ENCODE measurements around the gene CCNL1. TPM values are rescaled to one million over a fixed set of nuclear protein-coding genes. Genes with fewer than 3 reads are reported as not detected.
A peak's percentile ranks its signal among the peaks of the same experiment; 100 is the strongest.

The CCNL1 gene
- total RNA-seq, 1 donor: 175 TPM

DNA sequence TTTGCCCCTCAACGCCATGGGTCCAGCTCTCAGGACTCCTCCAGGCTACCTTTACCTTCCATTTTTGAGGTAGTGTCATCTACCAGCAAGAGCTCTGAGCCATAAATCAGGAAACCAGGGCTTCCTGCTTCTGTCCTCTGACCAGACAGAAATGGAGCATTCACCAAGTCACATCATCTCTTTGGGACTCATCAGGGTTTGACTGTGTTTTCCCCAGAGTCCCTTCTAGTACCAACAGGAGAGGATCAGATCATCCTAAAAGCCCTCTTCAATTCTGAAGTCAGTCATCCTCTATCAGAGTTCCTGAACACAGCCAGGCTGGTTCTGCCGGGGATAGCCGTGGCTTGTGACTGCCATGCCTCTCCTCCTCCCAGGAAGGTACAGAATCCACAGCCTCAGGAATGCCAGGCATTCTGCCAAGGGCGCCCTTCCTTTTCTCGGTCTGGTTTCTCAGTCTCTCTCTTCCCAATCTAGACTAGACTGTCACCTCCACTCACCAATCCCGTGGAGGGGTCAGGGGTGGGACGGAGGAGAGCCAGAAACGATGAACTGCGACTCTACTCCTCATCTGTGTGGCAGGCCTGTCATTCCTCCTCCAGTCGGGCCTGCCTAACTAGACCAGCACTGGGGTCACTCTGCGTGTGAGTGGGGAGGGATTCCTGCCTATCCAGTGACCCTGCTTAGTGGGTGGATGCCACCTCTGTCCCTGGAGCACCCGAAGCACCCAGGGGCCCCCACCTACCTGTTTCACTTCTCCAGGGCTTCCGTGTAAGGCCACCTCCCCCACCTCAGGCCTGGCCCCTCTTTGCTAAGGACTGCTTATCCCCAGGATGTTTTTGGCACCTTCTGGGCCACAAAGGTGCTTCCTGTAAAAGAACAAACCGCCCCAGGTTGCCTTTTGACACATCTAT, 30.9 kb downstream of the CCNL1 start:
- DNase-seq (ENCODE audit: low read depth): no peak
- TF ChIP-seq, protein P1, sequence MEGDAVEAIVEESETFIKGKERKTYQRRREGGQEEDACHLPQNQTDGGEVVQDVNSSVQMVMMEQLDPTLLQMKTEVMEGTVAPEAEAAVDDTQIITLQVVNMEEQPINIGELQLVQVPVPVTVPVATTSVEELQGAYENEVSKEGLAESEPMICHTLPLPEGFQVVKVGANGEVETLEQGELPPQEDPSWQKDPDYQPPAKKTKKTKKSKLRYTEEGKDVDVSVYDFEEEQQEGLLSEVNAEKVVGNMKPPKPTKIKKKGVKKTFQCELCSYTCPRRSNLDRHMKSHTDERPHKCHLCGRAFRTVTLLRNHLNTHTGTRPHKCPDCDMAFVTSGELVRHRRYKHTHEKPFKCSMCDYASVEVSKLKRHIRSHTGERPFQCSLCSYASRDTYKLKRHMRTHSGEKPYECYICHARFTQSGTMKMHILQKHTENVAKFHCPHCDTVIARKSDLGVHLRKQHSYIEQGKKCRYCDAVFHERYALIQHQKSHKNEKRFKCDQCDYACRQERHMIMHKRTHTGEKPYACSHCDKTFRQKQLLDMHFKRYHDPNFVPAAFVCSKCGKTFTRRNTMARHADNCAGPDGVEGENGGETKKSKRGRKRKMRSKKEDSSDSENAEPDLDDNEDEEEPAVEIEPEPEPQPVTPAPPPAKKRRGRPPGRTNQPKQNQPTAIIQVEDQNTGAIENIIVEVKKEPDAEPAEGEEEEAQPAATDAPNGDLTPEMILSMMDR (IDR thresholded peaks at IDR 0.05; ENCODE audit: insufficient read depth, low read depth, low read length): no peak
- H3K4me3 ChIP-seq (ENCODE audit: low read depth, low read length): no peak overlapping the region

DNA sequence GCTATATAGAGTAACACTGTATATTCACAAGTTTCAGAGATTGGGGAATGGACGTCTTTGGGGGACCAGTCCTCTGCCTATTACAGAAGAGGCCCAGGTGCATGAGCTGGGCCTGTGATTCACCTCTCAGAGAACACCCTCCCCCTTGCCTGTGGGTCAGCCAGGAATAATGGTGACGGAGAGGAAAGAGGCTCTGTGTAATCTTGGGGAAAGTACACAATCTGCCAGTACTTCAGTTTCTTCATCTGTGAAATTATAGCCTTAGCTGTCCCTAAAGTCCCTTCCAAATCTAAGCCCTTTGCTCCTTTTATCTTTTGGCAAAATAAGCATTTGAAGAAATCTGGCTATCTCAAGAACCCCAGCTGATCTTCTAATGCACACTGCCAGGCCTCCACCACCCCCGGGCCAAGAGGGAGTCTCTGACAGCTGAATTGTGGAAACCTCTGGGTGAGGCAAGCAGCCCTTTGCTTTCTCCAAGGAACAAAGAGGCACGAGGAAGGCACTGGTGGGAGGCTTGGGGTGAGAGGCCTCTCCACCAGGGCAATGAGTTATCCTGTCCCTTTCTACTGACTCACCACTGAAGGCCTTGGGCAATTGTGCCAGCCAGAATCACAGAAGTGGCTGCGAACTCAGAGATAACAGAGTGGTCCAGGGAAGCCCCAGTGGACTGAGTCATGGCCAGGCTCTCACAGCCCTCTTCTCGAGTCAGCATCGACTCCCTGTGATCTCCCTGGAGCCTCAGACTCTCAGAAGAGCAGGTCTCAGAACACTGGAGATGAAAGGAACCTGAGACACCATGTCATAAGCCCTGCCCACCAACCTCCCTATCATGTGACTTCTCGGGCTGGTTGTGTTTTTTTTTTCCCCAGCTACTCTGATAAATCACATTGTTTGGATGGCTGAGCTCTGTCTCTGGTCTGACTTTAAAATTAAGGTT, 31.8 kb downstream of the CCNL1 start:
- TF ChIP-seq, protein P1 (IDR thresholded peaks at IDR 0.05; ENCODE audit: insufficient read depth, low read depth, low read length): no peak
- DNase-seq (ENCODE audit: low read depth): peak; percentile 84
- no peak overlapping the region for H3K4me3 ChIP-seq (ENCODE audit: low read depth, low read length)

DNA sequence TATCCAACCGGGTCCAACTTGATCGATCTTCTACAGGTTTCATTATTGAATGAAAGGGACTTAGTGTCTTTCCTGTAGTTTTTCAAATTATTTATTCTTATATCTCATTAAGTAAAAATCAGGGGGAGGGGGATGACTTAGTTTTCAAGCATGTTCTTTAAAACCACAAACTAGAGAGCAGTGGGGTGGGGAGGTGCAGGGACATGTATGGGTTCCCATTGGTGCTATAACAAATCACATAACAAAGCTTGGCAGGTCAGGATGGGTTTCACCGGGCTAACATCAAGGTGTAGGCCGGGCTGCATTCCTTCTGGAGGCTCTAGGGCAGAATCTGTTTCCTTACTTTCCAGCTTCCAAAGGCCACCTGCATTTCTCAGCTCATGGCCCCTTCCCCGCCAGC, 32.7 kb downstream of the CCNL1 start:
- DNase-seq (ENCODE audit: low read depth): no peak
- H3K4me3 ChIP-seq (ENCODE audit: low read depth, low read length): no peak overlapping the region
- TF ChIP-seq, protein P1 (IDR thresholded peaks at IDR 0.05; ENCODE audit: insufficient read depth, low read depth, low read length): no peak

DNA sequence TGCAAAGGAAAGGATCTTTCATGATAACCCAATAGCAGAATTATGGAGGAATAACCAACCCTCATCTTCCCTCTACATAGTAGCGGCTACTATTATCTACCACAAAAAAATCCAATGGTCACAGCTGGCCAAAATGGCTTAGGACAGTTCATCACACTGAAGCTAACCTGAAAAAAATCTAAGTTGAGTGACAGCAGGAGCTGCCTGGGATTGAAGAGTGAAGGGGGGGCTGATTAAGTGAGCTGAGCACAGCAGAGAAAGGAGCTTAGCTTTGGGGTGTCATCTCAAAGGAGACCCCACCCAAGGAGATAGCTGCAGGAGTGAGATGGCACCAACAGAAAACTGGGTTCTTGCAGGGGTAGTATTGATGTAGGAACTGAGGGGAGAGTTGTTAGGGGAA, 33.6 kb downstream of the CCNL1 start:
- TF ChIP-seq, protein P1 (IDR thresholded peaks at IDR 0.05; ENCODE audit: insufficient read depth, low read depth, low read length): no peak
- H3K4me3 ChIP-seq (ENCODE audit: low read depth, low read length): no peak overlapping the region
- DNase-seq (ENCODE audit: low read depth): no peak

DNA sequence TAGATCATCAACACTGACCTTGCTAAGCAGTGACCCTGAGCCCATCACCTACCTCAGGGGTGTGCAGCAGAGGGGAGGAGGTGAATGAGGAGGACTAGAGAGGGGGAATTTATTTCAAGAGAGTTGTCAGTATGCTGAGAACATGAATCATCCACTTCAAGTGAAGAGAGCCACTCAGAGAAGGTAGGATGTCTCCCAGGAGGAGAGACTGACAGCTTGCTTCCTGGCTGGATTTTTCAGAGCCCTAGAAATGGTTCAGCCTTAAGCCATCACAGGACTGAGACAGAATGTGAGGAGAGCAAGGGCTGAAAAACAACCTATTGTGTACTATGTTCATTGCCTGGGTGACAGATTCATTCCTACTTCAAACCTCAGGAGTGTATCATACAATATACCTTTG, 34.8 kb downstream of the CCNL1 start:
- TF ChIP-seq, protein P1 (IDR thresholded peaks at IDR 0.05; ENCODE audit: insufficient read depth, low read depth, low read length): no peak
- no peak overlapping the region for H3K4me3 ChIP-seq (ENCODE audit: low read depth, low read length)

DNA sequence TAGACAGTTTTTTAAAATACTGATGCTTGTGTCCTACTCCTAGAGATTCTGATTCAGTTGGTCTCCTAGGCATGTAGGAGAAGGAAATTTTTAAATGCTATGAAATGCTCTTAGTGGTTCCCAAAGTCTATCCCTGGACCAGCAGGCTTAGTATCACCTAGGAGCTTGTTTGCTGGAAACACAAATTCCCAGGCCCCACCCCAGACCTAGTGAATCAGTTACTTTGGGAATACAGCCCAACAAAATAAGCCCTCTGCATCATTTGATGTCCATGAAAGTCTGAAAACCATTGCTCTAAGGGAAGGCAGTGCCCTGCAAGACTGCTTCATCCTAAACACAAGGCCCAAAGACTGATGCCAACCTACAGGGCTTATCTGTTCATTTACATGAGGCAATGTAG, 36.3 kb downstream of the CCNL1 start:
- H3K4me3 ChIP-seq (ENCODE audit: low read depth, low read length): no peak overlapping the region
- TF ChIP-seq, protein P1 (IDR thresholded peaks at IDR 0.05; ENCODE audit: insufficient read depth, low read depth, low read length): no peak
- DNase-seq (ENCODE audit: low read depth): no peak

More for the DNA sequence above, 34.8 kb downstream of the CCNL1 start:
- DNase-seq (ENCODE audit: low read depth): no peak
